ENCODE results near the gene DPM2.

Gene DPM2

GRCh38 chr9:127953768-127954505 is 16.3 kb upstream of the DPM2 start:
- DNase-seq, result no peak

DNA sequence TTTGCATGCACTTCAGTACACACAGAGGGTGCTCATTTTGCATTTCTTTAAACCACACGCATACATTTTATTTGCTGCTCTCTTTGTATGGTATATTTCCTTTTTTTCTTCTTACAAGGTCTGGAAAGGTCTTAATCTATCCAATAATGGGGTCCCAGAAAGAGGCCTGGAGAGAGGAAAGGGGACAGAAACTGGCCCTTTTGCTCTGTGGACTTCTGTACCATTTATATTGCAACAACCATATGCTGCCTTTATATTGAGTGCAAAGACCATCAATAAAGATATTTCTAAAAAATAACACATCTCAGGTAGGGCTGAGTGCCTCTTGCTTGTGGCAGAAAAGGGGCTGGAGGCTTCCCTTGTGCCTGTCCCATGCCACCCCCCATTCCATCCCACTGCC is 15.5 kb upstream of the DPM2 start:
- no peak for DNase-seq

DNA sequence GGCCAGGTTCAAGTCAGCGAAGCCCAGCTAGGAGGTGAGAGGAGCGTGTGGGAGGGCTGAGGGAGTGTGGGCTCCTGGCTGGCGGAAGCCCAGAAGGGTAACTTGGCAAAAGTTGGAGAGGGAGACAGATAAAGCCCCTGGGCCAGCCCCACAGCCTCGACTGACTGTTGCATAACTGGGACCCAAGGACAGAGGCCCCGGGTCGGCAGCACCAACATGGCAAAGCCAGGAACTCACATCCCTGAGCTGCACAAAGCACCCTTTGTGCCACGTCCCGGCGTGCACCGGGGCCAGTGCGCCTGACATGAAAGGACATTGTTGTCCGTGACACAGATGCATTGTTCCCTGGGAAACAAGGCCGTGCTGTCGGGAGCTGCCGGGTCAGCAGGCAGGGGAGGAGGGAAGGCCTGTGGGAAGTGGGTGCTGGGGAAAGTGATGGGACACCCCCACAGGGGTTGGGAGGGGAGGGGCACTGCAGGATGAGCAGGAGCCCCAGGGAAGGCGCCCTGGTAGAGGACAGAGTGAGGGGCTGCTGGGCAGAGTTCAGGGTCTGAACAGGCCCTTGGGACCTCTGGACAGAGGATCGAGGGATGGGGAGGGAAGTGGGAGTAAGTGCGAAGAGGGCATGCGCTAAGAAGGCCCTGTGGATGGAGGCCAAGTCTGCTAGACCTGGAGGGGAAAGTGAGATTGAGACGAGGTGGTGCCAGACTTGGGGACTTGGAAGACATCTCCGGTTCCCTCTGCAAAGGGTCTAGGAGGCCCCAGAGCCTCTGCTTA is 13.0 kb upstream of the DPM2 start:
- DNase-seq, result no peak

GRCh38 chr9:127949827-127950512 is 12.3 kb upstream of the DPM2 start:
- peak; percentile 80 for DNase-seq

- DNase-seq, result no peak
Observed at GRCh38 chr9:127947841-127948710, 10.4 kb upstream of the DPM2 start.

- no peak for DNase-seq
Observed at GRCh38 chr9:127946728-127947127, 9.1 kb upstream of the DPM2 start.

DNA sequence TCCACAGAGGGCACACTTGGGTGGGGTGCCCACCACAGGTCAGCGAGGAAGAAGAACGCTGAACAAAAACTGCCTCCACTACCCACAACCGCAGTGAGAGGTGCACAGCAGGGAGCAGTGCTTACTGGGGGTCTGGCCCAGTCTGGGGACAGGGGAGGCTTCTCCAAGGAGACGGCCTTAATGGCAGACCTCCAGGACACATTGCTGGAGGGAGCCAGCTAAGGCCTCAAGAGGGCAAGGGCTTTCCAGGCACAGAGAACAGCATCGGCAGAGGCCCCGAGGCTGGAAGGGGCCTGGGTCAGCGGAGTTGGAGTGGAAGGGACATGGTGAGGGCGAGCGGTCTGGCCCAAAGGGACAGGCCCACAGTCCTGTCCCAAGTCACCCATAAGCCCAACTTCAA is 8.3 kb upstream of the DPM2 start:
- DNase-seq, result no peak

- DNase-seq, result no peak
Observed at GRCh38 chr9:127945338-127945737, 7.7 kb upstream of the DPM2 start.

- DNase-seq, result no peak
Observed at GRCh38 chr9:127944586-127945218, 7.0 kb upstream of the DPM2 start.

DNA sequence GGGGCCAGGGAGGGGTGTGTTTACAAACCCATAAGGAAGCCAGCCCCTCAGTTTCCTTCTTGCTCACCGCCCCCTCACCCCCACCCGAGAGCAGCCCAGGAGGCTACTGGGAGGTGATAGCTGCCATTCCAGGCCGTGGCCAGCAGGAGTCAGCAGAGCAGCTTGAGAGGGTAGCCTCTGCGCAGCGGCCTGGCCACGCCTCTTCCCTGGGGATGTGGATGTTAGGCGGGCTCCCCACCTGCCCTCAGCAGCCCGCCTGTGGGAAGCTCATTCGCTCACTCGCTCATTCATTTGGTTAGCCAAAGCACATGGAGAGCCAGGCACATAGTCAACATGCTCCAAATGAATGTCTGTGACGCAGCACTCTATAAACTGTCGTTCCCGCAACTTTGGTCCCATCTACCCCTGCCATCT is 6.1 kb upstream of the DPM2 start:
- peak; percentile 83 for DNase-seq

DNA sequence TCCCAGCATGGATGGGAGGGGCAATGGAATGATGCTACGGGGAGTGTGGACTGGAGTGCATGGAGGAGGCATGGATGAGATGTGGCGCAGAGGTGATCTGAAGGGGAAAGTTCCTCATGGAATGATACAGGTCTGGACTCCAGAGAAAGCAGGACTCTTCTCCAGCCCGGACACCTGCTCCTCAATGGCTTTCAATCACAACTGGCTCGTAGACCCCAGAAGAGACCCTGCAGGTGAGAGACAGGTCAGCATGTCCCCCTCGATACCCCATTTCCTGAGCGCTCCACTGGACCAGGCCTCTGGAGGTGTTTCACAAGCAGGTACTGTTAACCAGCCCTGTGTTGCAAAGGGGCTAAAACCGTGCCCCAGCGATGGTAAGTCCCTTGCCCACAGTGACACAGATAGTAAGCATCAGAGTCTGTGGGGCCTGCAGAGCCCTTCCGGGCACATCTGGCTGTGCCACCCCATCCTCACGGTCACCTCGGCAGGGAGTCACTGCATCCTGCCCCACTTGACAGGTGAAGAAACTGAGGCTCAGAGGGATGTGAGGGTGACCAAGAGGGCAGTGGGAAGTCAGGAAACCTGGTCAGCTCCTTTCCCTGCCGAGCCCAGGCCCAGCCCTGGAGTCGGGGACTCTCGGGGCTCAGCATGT is 5.5 kb upstream of the DPM2 start:
- no peak for DNase-seq

GRCh38 chr9:127942216-127943010 is 4.8 kb upstream of the DPM2 start:
- peak; percentile 88 for DNase-seq

- DNase-seq, result no peak
Observed at GRCh38 chr9:127941961-127942215, 4.2 kb upstream of the DPM2 start.

DNA sequence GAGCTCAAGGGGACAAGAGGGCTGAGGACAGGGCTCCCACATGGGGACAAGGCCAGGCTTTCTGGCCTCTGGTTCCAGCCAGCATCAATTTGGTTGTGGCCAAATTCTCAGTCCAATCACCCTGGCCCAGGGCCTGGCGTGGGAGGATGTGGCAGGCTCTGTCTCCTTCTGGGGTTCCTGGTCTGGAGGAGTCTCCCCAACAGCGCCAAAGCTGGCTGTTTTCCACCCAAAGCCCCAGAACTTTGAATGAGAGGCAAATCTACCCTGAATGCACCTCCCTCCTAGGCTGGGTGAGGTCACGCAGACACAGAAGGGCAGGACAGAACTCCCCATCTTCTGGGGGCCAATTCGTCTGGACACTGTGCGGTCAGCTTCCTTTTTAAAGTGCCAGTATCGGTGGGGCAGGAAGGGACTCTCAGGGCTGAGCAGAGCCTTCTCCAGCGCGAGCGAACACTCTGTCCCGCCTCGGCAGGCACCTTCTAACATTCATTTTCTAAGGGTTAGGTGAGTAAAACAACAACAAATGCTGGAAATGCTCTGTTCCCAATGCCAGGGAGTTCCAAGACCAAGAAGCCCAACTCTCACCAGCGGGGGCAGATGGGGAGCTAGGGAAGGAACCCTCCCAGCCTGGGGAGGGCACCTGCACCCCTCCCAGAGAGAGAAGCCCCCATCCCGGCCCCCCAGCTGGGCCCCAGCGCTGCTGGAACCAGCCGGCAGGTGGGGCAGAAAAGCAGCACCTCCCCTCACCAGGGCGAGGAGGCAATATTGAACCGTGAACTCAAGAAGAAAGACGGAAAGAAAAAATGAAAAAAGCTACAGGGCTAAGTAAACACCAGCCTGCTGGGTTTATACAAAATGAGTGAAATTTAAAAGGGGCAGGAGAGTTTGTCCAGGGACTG is 3.7 kb upstream of the DPM2 start:
- DNase-seq, result no peak

DNA sequence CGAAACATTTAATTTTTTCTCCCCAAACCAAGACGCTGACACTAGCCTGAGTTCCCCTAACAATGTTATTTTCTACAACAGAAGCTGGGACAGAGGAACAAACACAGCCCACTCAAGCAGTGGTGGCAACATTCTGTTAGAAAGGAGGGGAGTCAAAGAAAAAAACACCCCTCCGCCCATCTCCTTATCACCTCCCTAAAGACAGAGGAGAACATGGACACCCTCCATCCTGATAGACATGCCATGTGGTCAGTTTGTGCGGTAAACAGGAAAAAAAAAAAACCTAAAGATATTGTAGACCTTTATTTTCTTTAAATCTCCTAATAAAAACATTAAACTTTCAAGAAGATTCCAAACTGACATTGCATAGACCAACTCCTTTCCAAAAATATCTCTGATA is 2.9 kb upstream of the DPM2 start:
- DNase-seq, result peak; percentile 82

GRCh38 chr9:127938298-127938690 is 640 bp upstream of the DPM2 start:
- DNase-seq, result no peak

- DNase-seq, result peak; percentile 58
Observed at GRCh38 chr9:127937056-127937387, 632 bp downstream of the DPM2 start.

DNA sequence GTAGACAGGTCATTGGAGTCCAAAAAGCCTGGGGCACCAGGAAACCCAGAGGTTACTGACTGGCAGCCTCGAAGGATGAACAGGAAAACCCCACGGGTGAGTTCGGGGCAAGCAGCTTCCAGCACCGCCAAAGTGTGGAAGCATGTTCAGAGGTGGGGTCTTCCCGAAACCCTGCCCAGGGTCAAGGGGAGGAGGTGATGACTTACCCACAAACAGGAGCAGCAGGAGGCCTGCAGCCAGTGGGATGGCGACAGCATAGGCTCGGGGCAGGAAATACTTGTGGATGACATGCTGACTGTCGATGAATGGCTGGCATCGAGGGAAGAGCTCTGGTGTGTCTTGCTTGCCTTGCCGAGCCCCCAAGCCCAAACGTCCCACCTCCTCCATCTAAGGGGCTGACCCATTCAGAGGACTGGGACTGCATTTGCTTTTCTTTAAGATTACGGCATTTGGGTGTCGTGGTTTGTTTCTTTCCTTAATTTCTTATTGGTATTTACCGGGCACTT is 1.3 kb downstream of the DPM2 start:
- no peak for DNase-seq

GRCh38 chr9:127935765-127936221 is 1.9 kb downstream of the DPM2 start:
- peak; percentile 90 for DNase-seq

DNA sequence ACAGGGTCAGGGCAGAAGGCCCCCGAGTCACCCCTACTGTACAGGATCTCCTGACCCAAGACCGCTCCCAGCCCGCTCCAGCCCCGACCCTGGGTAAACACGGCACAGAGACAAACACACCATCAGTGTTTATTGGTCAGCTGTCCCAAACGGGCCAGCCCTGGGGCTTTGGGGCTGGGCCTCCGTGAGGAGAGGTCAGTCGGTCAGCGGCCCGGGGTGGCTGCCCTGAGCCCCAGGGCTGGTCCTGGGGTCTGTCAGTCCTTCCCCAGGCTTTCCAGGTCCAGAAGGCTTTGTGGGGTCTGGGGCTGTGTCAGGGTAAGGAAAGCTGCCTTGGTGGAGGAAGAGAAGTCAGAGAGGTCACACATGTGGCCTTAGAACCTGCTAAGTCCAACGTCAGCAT is 2.7 kb downstream of the DPM2 start:
- DNase-seq, result no peak

All from hematopoietic multipotent progenitor cell treated with erythropoietin and hydrocortisone succinate and interleukin-3 and kit ligand, for 6 days (in vitro differentiated cells).